H1 (cell line): ENCODE measurements around the gene THRB. TPM values are rescaled to one million over a fixed set of nuclear protein-coding genes. Genes with fewer than 3 reads are reported as not detected.

Source experiments
- CTCF ChIA-PET: fragments of 300-600 bp; sonication (Branson Sonifier 250); formaldehyde crosslinking; loops from one replicate; lab custom pipeline; 2021; ENCODE audit not compliant: partially characterized antibody; lab: Charles Lee
- POLR2A ChIA-PET: fragments of 300-600 bp; sonication (Branson Sonifier 250); formaldehyde crosslinking; loops from one replicate; lab custom pipeline; 2021; ENCODE audit warnings: inconsistent platforms; ENCODE audit not compliant: partially characterized antibody; lab: Charles Lee
- DNase-seq, 2 experiments: peaks; one replicate each; pipeline versions ENCODE4 v3.0.0 to v3.0.0-alpha.2; 2010 to 2022; ENCODE audit warnings: low spot score in 2 of 2, low read depth in 1 of 2, mixed read lengths in 1 of 2
- FAIRE-seq: peaks from 2 replicates; lab custom pipeline; 2011; peaks lifted over from hg19 to GRCh38; lab: Jason Lieb, UNC
- H2AFZ ChIP-seq: 2 replicates; pipeline ENCODE4 v1.8.1; 2012; ENCODE audit warnings: low read length, inconsistent platforms
- H2AK5ac ChIP-seq: 2 replicates; pipeline ENCODE4 v1.6.1; 2013; ENCODE audit warnings: low read depth, low read length
- H2BK120ac ChIP-seq: replicated peaks from 2 replicates; pipeline ENCODE3; 2013; ENCODE audit warnings: low read depth, low read length, inconsistent platforms
- H2BK12ac ChIP-seq: 2 replicates; pipeline ENCODE4 v1.6.1; 2013; ENCODE audit warnings: low read depth, low read length
- H2BK15ac ChIP-seq: 2 replicates; pipeline ENCODE4 v1.6.1; 2013; ENCODE audit warnings: low read length
- H2BK20ac ChIP-seq: 2 replicates; pipeline ENCODE4 v1.6.1; 2013; ENCODE audit warnings: low read length
- H2BK5ac ChIP-seq: 2 replicates; pipeline ENCODE4 v1.6.1; 2013; ENCODE audit warnings: low read depth, low read length
- H3K14ac ChIP-seq: 2 replicates; pipeline ENCODE4 v1.6.1; 2013; ENCODE audit warnings: inconsistent platforms; ENCODE audit not compliant: insufficient read length
- H3K18ac ChIP-seq: 2 replicates; pipeline ENCODE4 v1.6.1; 2013; ENCODE audit warnings: low read length; ENCODE audit errors: extremely low read depth
- H3K23ac ChIP-seq: 2 replicates; pipeline ENCODE4 v1.6.1; 2013; ENCODE audit warnings: inconsistent platforms; ENCODE audit not compliant: insufficient read length
- H3K23me2 ChIP-seq: 2 replicates; pipeline ENCODE4 v1.6.1; 2013; ENCODE audit warnings: low read depth, low read length
- H3K27ac ChIP-seq: 2 replicates; pipeline ENCODE4 v1.6.1; 2011; ENCODE audit warnings: low read depth, low read length, inconsistent platforms
- H3K27me3 ChIP-seq, 4 experiments: replicated peaks in 1 of 4; 1 replicate in 1 of 4; 2 replicates in 3 of 4; pipeline versions ENCODE4 v1.6.1 to v1.8.1; 2011 to 2013; ENCODE audit warnings: low read length in 3 of 4, mild to moderate bottlenecking in 3 of 4, inconsistent platforms in 2 of 4, mixed read lengths in 2 of 4, moderate library complexity in 1 of 4; ENCODE audit not compliant: control insufficient read depth in 3 of 4, insufficient read depth in 3 of 4; ENCODE audit errors: extremely low read depth in 1 of 4
- H3K36me3 ChIP-seq, 4 experiments: 2 replicates each; pipeline versions ENCODE4 v1.6.1 to v1.8.1; 2011 to 2013; ENCODE audit warnings: mild to moderate bottlenecking in 4 of 4, low read length in 3 of 4, moderate library complexity in 2 of 4, control low read depth in 1 of 4, inconsistent platforms in 1 of 4; ENCODE audit not compliant: insufficient read depth in 4 of 4, control insufficient read depth in 2 of 4
- H3K4ac ChIP-seq: replicated peaks from 2 replicates; pipeline ENCODE3; 2013; ENCODE audit warnings: low read length, low read depth, mixed read lengths, inconsistent platforms; ENCODE audit not compliant: insufficient read length
- H3K4me1 ChIP-seq, 4 experiments: replicated peaks in 1 of 4; 1 replicate in 1 of 4; 2 replicates in 3 of 4; pipeline versions ENCODE4 v1.6.1 to v1.8.1; 2011 to 2013; ENCODE audit warnings: low read length in 3 of 4, inconsistent platforms in 2 of 4, mixed read lengths in 1 of 4; ENCODE audit not compliant: insufficient read depth in 4 of 4, control insufficient read depth in 3 of 4
- H3K4me2 ChIP-seq, 2 experiments: 2 replicates each; pipeline versions ENCODE4 v1.6.1 to v1.8.1; 2011 to 2013; ENCODE audit warnings: low read depth in 2 of 2, low read length in 2 of 2, control low read depth in 1 of 2, inconsistent platforms in 1 of 2, mild to moderate bottlenecking in 1 of 2; ENCODE audit not compliant: insufficient read depth in 1 of 2
- H3K4me3 ChIP-seq, 4 experiments: fragments of 200-600, 300-600 bp in 1 of 4; sonication (generic), shearing (Covaris generic), sonication (Bioruptor Twin) in 1 of 4; 2 replicates each; pipeline versions ENCODE4 v1.5.1 to v1.8.1; 2011 to 2016; ENCODE audit warnings: low read length in 4 of 4, low read depth in 3 of 4, control low read depth in 2 of 4, inconsistent platforms in 2 of 4, mild to moderate bottlenecking in 2 of 4, mixed read lengths in 1 of 4, moderate library complexity in 1 of 4; ENCODE audit not compliant: insufficient read depth in 2 of 4; ENCODE audit errors: extremely low read depth in 1 of 4
- H3K56ac ChIP-seq: replicated peaks from 2 replicates; pipeline ENCODE3; 2013; ENCODE audit warnings: low read depth, mild to moderate bottlenecking, mixed read lengths, low read length, inconsistent platforms; ENCODE audit not compliant: insufficient read length
- H3K79me1 ChIP-seq: 2 replicates; pipeline ENCODE4 v1.6.1; 2013; ENCODE audit warnings: low read depth, low read length, control low read depth
- H3K79me2 ChIP-seq, 2 experiments: 2 replicates each; pipeline versions ENCODE4 v1.6.1 to v1.8.1; 2012 to 2013; ENCODE audit warnings: low read length in 2 of 2, mild to moderate bottlenecking in 2 of 2, inconsistent platforms in 1 of 2; ENCODE audit not compliant: insufficient read depth in 2 of 2, control insufficient read depth in 1 of 2
- H3K9ac ChIP-seq, 4 experiments: replicated peaks in 1 of 4; 1 replicate in 1 of 4; 2 replicates in 3 of 4; pipeline versions ENCODE4 v1.6.1 to v1.8.1; 2011 to 2013; ENCODE audit warnings: low read depth in 3 of 4, low read length in 3 of 4, control low read depth in 2 of 4, mild to moderate bottlenecking in 2 of 4, moderate library complexity in 2 of 4, inconsistent platforms in 1 of 4; ENCODE audit errors: extremely low read depth in 1 of 4
- H3K9me3 ChIP-seq, 2 experiments: 2 replicates each; pipeline versions ENCODE4 v1.6.1 to v1.8.1; 2012 to 2013; ENCODE audit warnings: mild to moderate bottlenecking in 2 of 2, moderate library complexity in 2 of 2, control low read depth in 1 of 2, inconsistent platforms in 1 of 2, low read depth in 1 of 2, low read length in 1 of 2, mixed read lengths in 1 of 2; ENCODE audit not compliant: insufficient read depth in 2 of 2
- H4K20me1 ChIP-seq, 2 experiments: replicated peaks in 1 of 2; 2 replicates each; pipeline versions ENCODE3 to v1.8.1; 2011 to 2013; ENCODE audit warnings: inconsistent platforms in 2 of 2, low read length in 2 of 2, mild to moderate bottlenecking in 1 of 2; ENCODE audit not compliant: insufficient read depth in 2 of 2, control insufficient read depth in 1 of 2
- H4K5ac ChIP-seq: 2 replicates; pipeline ENCODE4 v1.6.1; 2013; ENCODE audit warnings: low read length, low read depth, mixed read lengths, inconsistent platforms; ENCODE audit not compliant: insufficient read length
- H4K8ac ChIP-seq: 2 replicates; pipeline ENCODE4 v1.8.0; 2013; ENCODE audit warnings: mild to moderate bottlenecking, moderate library complexity, low read length, inconsistent platforms; ENCODE audit not compliant: insufficient read depth; ENCODE audit errors: extremely low read depth
- H4K91ac ChIP-seq: replicated peaks from 2 replicates; pipeline ENCODE3; 2013; ENCODE audit warnings: low read length, mixed read lengths, inconsistent platforms; ENCODE audit not compliant: insufficient read length
- CBX8 ChIP-seq: fragments of 300-800, 300-1000 bp; sonication (generic); IDR thresholded peaks from 2 replicates; pipeline ENCODE4 v1.7.1; 2016; ENCODE audit warnings: low read depth, low read length, borderline replicate concordance
- CEBPB ChIP-seq: IDR thresholded peaks from 2 replicates; pipeline ENCODE4 v1.6.1; 2012; ENCODE audit warnings: low read depth, low read length
- MAFK ChIP-seq: IDR thresholded peaks from 2 replicates; pipeline ENCODE4 v1.6.1; 2012; ENCODE audit warnings: low read depth, mild to moderate bottlenecking, improper control_type of control experiment, low read length
- NANOG ChIP-seq: IDR thresholded peaks from 2 replicates; pipeline ENCODE4 v1.6.1; 2011; ENCODE audit warnings: low read length, low read depth, mild to moderate bottlenecking, inconsistent platforms; ENCODE audit not compliant: insufficient read depth, poor library complexity, severe bottlenecking
- POLR2A ChIP-seq, 2 experiments: IDR thresholded peaks; 1 replicate in 1 of 2; 2 replicates in 1 of 2; pipeline ENCODE4 v1.6.1; 2011; ENCODE audit warnings: low read depth in 2 of 2, low read length in 2 of 2, mild to moderate bottlenecking in 2 of 2; ENCODE audit errors: control extremely low read depth in 1 of 2
- RBBP5 ChIP-seq: IDR thresholded peaks from 2 replicates; pipeline ENCODE4 v1.7.1; 2012; ENCODE audit warnings: low read depth, mild to moderate bottlenecking, inconsistent platforms, low read length, moderate library complexity, borderline replicate concordance
- TBP ChIP-seq: IDR thresholded peaks from 2 replicates; pipeline ENCODE4 v1.6.1; 2011; ENCODE audit warnings: low read depth, low read length, improper control_type of control experiment
- YY1 ChIP-seq: IDR thresholded peaks from 2 replicates; pipeline ENCODE4 v1.6.1; 2011; ENCODE audit warnings: low read depth, mild to moderate bottlenecking, low read length
- WGBS, 2 experiments: shearing (Covaris generic) in 1 of 2; methylation state at CpG; one replicate each; pipeline versions ENCODE4 v1.1.6 to v1.1.7; 2013 to 2015; ENCODE audit warnings: low lambda C conversion rate in 2 of 2, mixed read lengths in 2 of 2, inconsistent platforms in 1 of 2, low coverage in 1 of 2, missing lambda C conversion rate in 1 of 2; ENCODE audit not compliant: insufficient replicate concordance in 2 of 2, insufficient coverage in 1 of 2, insufficient read length in 1 of 2; ENCODE audit errors: extremely low coverage in 1 of 2, missing lambda C conversion rate in 1 of 2; 5-methylcytosine and 5-hydroxymethylcytosine counted together
- polyA plus RNA-seq, 7 experiments: library from polyadenylated mRNA; depleted of rRNA in 3 of 7; stranded (reverse) in 5 of 7; unstranded in 2 of 7; fragments of >200 nt in 5 of 7; fragments of 200-250 nt in 2 of 7; gene quantifications; 1 replicate in 5 of 7; 2 replicates in 1 of 7; 4 replicates in 1 of 7; pipeline versions ENCODE4 v1.2.1 to v1.2.3, GENCODE V29; 2011 to 2013; ENCODE audit warnings: missing spikeins in 2 of 7, mixed read lengths in 2 of 7
- total RNA-seq: library from RNA; stranded (reverse); fragmentation: NEBNext Ultra II Directional; extraction: Animal tissue kit (Norgen Biotek cat#: 25700); gene quantifications from 2 replicates; pipeline ENCODE4 v1.2.1, GENCODE V29; 2021
- TF ChIP-seq, protein P1 (sequence below): IDR thresholded peaks from 2 replicates; pipeline ENCODE4 v1.6.1; 2011; ENCODE audit warnings: low read depth, mild to moderate bottlenecking, low read length; ENCODE audit not compliant: insufficient read depth

The THRB gene
- total and polyA plus RNA-seq, 2 of the 8 experiments (the other 6 are each of a cell fraction or from before 2014, with no cell fraction given), result 0.98 to 3.9 TPM

DNA sequence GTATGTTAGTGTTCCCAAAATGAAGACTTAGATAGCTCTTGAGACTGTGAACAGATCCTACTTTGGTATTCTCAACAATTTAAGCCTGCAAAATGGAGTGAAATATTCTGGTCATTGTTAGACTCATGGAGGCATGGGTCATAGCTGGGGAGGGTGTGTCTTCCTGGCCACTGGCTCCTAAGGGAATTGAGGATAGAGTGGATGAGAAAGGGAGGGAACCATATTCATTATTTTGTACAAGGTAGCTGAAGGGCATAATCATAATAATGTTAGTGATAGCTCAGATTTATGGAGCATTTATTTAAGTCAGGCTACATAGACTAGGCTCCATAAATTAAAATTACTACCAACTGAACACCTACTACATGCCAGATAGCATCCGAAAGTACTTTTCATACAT, 295.9 kb downstream of the THRB start:
- H2BK5ac ChIP-seq, result no peak overlapping the region
- H3K27me3 ChIP-seq, result no peaks in the 10 kb centered on the region
- H3K4me1 ChIP-seq, result no peaks in the 10 kb centered on the region
- H3K36me3 ChIP-seq, result no peaks in the 10 kb centered on the region
- DNase-seq (no peak), FAIRE-seq (no peak)
- no peak overlapping the region for H2BK12ac ChIP-seq
- no peaks in the 10 kb centered on the region for H3K79me1 ChIP-seq
- no peak overlapping the region for H3K18ac ChIP-seq
- H4K20me1 ChIP-seq, result no peaks in the 10 kb centered on the region
- no peak for TF ChIP-seq YY1
- TF ChIP-seq CBX8, result no peak
- no peak for TF ChIP-seq MAFK
- TF ChIP-seq NANOG, result no peak
- TF ChIP-seq, protein P1, sequence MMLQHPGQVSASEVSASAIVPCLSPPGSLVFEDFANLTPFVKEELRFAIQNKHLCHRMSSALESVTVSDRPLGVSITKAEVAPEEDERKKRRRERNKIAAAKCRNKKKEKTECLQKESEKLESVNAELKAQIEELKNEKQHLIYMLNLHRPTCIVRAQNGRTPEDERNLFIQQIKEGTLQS, result no peak
- TF ChIP-seq POLR2A (IDR thresholded peaks at IDR 0.05; ENCODE audit: control extremely low read depth in 1 of 2, low read depth in 2 of 2, low read length in 2 of 2), result no peak
- TF ChIP-seq CEBPB, result no peak
- no peak for TF ChIP-seq TBP
- TF ChIP-seq RBBP5, result no peak
- H3K23ac ChIP-seq, result no peak overlapping the region
- no peak overlapping the region for H3K4me2 ChIP-seq
- no peak overlapping the region for H3K4me3 ChIP-seq
- H3K27ac ChIP-seq, result no peak overlapping the region
- H3K79me2 ChIP-seq, result no peaks in the 10 kb centered on the region
- H2BK120ac ChIP-seq, result no peak overlapping the region
- CTCF ChIA-PET, result interaction anchor here (0.8 to 3.8 kb wide), 12 partner anchors 13 to 482 kb away, joined by 3 to 21 read pairs (median 4); no protein-coding TSS in a partner anchor
- WGBS, 2 experiments, result 100% methylated on average over 1 of the region's 1 CpG; no CpG with 5 or more reads in 1 of the 2 experiments
- H3K14ac ChIP-seq, result no peak overlapping the region
- no peak overlapping the region for H4K8ac ChIP-seq
- H3K23me2 ChIP-seq, result no peaks in the 10 kb centered on the region
- H2BK15ac ChIP-seq, result no peak overlapping the region
- no peak overlapping the region for H2AFZ ChIP-seq
- POLR2A ChIA-PET, result no interaction called here
- H2BK20ac ChIP-seq, result no peak overlapping the region
- no peak overlapping the region for H4K5ac ChIP-seq
- no peak overlapping the region for H3K4ac ChIP-seq
- no peak overlapping the region for H3K9ac ChIP-seq
- no peak overlapping the region for H3K56ac ChIP-seq
- H3K9me3 ChIP-seq, result peaks cover 6 to 14% of the 10 kb centered on the region in 2 experiments; a peak in 2 of 4 replicates
- no peak overlapping the region for H4K91ac ChIP-seq
- H2AK5ac ChIP-seq, result no peak overlapping the region
